Hematopoietic multipotent progenitor cell treated with erythropoietin and hydrocortisone succinate and interleukin-3 and kit ligand, for 8 days (in vitro differentiated cells): ENCODE results near the gene SLC25A29.
"Not testable (repeated sequence)": the region's sequence is repeated elsewhere in the genome, so short reads cannot be mapped to it uniquely, and the experiment has no call there.

Experiments used
- DNase-seq: peaks from one replicate; pipeline ENCODE4 v3.0.0-alpha.2; 2015

The SLC25A29 gene

DNA sequence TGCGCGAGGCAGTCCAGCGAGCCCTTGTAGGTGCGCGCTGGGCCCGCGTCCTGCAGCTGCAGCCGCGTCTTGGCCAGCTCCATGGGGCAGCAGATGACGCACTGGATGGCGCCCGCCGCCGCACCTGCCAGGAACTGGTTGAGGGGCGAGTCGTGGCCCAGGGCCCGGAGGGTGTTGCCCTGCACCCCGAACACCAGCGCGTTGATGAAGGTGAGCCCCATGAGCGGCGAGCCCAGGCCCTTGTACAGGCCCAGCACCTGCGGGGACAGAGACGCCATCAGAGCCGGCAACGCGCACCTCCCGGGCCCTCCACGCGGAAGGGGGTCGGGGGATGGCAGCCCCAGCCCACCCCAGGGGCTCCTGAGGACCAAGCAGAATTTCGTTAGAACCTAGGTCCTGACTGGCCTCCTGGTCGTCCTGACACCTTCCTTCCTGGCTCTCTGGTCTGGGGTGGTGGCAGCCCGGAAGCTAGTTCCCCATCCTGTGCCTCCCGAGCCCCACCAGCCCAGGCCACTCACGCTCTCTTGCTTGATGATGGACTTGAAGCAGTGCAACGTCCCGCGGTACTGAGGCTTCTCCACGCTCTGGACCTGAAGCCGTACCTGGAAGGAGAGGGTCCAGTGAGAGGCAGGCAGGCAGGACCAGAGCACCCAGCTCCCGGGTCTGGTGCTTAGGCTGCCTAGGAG lies 13.3 kb downstream of the SLC25A29 start:
- DNase-seq: no peak

- DNase-seq: no peak
These were observed 13.9 kb downstream of the SLC25A29 start for GRCh38 chr14:100292301-100292775.

- no peak for DNase-seq
These were observed 14.8 kb downstream of the SLC25A29 start for GRCh38 chr14:100291305-100292075.

GRCh38 chr14:100290607-100291304 lies 15.5 kb downstream of the SLC25A29 start:
- peak; percentile 42 for DNase-seq

GRCh38 chr14:100289916-100290606 lies 16.2 kb downstream of the SLC25A29 start:
- no peak for DNase-seq

DNA sequence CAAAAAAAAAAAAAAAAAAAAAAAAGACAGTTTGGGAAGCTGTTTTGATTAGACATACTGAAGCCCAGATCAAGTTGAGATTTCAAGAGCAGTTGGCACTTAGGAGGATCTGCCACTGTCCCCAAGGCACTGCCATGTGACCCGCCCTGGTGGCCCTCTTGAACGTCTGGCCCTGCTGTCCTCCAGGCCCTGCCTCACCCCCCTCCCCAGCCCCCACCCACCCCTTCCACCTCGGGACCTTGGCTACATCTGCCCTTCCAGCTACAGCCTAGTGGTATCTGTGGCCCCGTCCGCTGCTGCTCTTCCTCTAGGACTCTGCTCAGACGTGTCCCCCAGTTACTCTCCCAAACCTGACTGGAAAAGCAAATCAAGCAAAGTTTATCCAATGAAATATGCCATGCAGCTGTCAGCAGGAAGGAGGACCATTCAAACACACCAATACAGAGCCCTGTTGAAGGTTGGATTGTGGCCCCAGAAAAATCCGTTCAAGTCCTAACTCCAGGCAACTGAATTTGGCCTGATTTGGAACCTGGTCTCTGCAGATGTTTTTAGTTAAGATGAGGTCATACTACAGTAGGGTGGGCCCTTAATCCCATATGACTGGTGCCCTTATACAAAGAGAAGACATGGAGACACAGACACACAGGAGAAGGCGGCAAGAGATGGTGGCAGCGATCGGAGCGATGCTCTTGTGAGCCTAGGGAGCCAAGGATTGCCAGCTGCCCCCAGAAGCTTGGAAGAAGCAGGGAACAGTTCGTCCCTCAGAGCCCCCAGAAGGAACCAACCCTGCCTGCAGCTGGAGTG lies 17.7 kb downstream of the SLC25A29 start:
- DNase-seq: no peak

GRCh38 chr14:100287998-100288295 lies 18.3 kb downstream of the SLC25A29 start:
- DNase-seq: not testable (repeated sequence)

DNA sequence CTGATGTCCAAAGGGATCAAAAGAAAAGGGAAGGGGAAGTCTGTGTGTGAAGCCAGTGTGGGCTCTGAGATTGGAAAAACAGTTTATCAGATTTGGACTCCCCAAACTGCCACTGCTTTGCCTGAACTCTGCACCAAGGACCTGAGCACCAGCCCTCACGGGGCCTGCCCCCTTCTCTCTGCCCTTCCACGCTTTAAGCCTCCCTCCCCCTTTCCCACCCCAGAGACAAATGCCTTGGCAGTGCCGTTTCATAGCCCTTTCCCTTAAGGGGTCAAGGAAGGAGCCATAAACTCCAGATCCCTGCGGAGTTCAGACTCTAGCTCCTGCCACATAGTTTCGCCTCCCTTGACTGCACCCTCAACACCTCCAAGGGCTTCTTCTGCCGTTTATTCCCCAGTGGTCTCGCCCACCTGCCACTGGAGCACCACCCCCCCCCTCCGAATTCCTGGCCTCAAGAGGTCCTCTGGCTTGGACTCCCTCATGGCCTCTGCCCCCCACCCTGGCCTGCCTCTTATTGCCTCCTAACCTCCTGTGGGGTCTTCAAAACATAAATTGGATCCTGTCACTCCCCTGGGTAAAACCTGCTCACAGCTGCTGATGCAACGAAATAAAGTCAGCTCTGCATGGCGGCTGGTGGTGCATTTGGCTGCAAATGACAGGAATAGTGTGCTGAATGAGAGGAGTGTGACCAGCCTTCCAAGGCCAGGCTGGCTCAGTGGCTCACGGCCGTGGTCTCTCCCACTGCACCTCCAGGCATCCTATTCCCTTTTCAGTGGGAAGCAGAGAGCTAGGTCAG lies 18.8 kb downstream of the SLC25A29 start:
- no peak for DNase-seq

DNA sequence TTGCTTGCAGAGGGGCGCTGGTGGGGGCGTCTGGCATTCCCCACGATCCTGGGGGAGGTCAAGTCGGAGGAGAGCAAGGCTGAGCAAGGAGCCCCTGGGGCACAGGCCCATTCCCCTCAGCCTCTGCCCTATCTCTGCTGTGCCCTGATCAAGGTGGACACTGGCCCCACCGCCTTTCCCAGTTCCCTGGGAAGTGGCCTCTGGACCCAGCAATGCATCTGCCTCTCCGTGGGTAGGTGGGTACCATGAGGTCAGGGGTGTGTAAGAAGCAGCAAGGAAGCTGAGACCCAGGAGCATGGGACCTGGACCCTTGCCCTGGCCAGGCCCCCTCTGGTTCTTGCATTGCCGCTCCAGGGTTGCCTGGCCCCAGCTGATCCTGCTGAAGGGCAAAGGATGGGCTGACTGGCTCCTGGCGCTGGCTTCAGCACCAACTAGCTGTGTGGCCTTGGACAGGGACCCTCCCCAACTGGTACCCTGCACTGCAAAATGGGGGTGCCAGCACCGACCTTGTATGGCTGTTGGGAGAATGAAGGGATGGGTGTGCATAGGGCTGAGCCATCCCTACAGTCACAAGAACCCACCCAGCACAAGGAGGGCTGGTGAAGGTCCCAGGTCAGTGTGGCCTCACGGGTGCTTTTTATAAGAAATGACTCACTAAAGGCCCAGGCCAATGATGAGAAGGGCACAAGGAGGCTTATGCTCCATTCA lies 19.6 kb downstream of the SLC25A29 start:
- no peak for DNase-seq

DNA sequence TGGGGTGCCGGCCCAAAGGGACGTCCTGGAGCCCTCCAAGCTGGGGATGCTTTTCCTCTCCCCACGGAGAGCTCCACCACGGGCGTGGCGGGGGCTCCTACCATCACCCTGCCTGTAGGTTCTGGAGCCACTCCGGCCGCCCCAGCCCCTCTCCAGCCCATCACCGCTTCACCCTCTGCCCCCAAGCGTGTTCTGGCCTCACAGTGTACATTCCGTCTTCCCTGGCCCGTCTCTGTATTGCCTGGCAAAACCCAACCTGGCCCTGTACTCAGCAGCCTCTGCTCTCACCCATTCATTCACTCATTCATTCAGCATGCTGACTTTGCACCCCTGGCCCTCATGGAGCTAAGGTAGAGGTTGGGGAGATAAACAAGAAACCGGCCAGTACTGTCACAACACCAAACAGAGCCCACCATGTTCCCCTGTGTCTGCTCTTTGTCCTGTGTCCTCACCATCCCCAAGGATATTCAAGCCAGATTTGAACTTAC lies 20.3 kb downstream of the SLC25A29 start:
- no peak for DNase-seq

GRCh38 chr14:100285021-100285912 lies 21.0 kb downstream of the SLC25A29 start:
- DNase-seq: peak; percentile 81

GRCh38 chr14:100283984-100284881 lies 22.0 kb downstream of the SLC25A29 start:
- DNase-seq: no peak

- DNase-seq: not testable (repeated sequence)
These were observed 22.8 kb downstream of the SLC25A29 start for GRCh38 chr14:100283436-100283835.

- DNase-seq: no peak
These were observed 23.4 kb downstream of the SLC25A29 start for GRCh38 chr14:100282766-100283419.

GRCh38 chr14:100282083-100282350 lies 24.2 kb downstream of the SLC25A29 start:
- no peak for DNase-seq

- no peak for DNase-seq
These were observed 24.8 kb downstream of the SLC25A29 start for GRCh38 chr14:100281286-100282082.

DNA sequence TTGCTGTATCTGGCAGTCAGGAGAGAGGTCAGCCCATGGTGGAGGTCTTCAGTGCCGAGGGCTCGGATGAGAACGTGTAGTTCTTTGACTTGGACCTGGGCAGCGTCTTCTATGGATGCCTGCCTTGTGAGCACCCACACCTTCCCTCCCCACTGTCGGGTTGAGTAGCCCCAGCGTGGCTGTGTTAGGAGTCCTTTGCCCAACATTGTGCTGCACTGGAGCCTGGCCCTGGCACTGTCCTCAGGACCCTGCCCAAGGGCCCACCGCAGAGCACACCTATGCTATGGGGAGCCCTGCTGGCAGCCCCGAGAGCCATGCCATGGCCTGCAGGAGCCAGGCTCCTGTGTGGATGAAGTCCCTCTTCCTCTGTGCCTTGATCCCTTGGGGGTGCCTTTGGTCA lies 26.7 kb downstream of the SLC25A29 start:
- no peak for DNase-seq
